ENCODE results near the gene MEMO1. TPM values are rescaled to one million over a fixed set of nuclear protein-coding genes. Genes with fewer than 3 reads are reported as not detected.
"Not testable (repeated sequence)": the region's sequence is repeated elsewhere in the genome, so short reads cannot be mapped to it uniquely, and the experiment has no call there.

Gene MEMO1
- total RNA-seq, 1 donor from 2014 or later = 48.8 TPM

- H3K4me3 Mint-ChIP-seq (ENCODE audit: unreplicated experiment) = no peak overlapping the region
- H3K4me1 Mint-ChIP-seq (ENCODE audit: low read depth, unreplicated experiment) = no peaks in the 10 kb centered on the region
These were observed 108.9 kb downstream of the MEMO1 start for GRCh38 chr2:31901900-31902299.

GRCh38 chr2:31900156-31900555 lies 110.7 kb downstream of the MEMO1 start:
- not testable (repeated sequence) for H3K27me3 Mint-ChIP-seq (ENCODE audit: unreplicated experiment); H3K27ac Mint-ChIP-seq (ENCODE audit: unreplicated experiment); DNase-seq; H3K4me1 Mint-ChIP-seq (ENCODE audit: low read depth, unreplicated experiment); H3K4me3 Mint-ChIP-seq (ENCODE audit: unreplicated experiment); H3K9me3 Mint-ChIP-seq (ENCODE audit: unreplicated experiment)
- H3K36me3 Mint-ChIP-seq (ENCODE audit: unreplicated experiment) = peaks cover 20% of the 10 kb centered on the region

More at GRCh38 chr2:31901900-31902299, 108.9 kb downstream of the MEMO1 start:
- Mint-ChIP-seq H3K27me3 (ENCODE audit: unreplicated experiment) (no peaks in the 10 kb centered on the region), H3K36me3 (ENCODE audit: unreplicated experiment) (peaks cover 20% of the 10 kb centered on the region), H3K9me3 (ENCODE audit: unreplicated experiment) (peaks cover 9% of the 10 kb centered on the region), H3K27ac (ENCODE audit: unreplicated experiment) (no peak overlapping the region)
- no peak for TF ChIP-seq CTCF (IDR thresholded peaks at IDR 0.05; ENCODE audit: partially characterized antibody, unreplicated experiment)
- no peak for DNase-seq

GRCh38 chr2:31898346-31898745 lies 112.5 kb downstream of the MEMO1 start:
- H3K9me3 Mint-ChIP-seq (ENCODE audit: unreplicated experiment); DNase-seq; H3K27ac Mint-ChIP-seq (ENCODE audit: unreplicated experiment); H3K4me3 Mint-ChIP-seq (ENCODE audit: unreplicated experiment); H3K27me3 Mint-ChIP-seq (ENCODE audit: unreplicated experiment); H3K4me1 Mint-ChIP-seq (ENCODE audit: low read depth, unreplicated experiment): not testable (repeated sequence)
- peaks cover 20% of the 10 kb centered on the region for H3K36me3 Mint-ChIP-seq (ENCODE audit: unreplicated experiment)

- not testable (repeated sequence) for DNase-seq; H3K27ac Mint-ChIP-seq (ENCODE audit: unreplicated experiment); H3K9me3 Mint-ChIP-seq (ENCODE audit: unreplicated experiment); H3K4me1 Mint-ChIP-seq (ENCODE audit: low read depth, unreplicated experiment); H3K4me3 Mint-ChIP-seq (ENCODE audit: unreplicated experiment); H3K27me3 Mint-ChIP-seq (ENCODE audit: unreplicated experiment)
- peaks cover 20% of the 10 kb centered on the region for H3K36me3 Mint-ChIP-seq (ENCODE audit: unreplicated experiment)
These were observed 113.5 kb downstream of the MEMO1 start for GRCh38 chr2:31897340-31897739.

- Mint-ChIP-seq H3K9me3 (ENCODE audit: unreplicated experiment) (peaks cover 9% of the 10 kb centered on the region), H3K36me3 (ENCODE audit: unreplicated experiment) (peaks cover 20% of the 10 kb centered on the region), H3K4me1 (ENCODE audit: low read depth, unreplicated experiment) (no peaks in the 10 kb centered on the region), H3K27me3 (ENCODE audit: unreplicated experiment) (no peaks in the 10 kb centered on the region), H3K4me3 (ENCODE audit: unreplicated experiment) (no peak overlapping the region), H3K27ac (ENCODE audit: unreplicated experiment) (no peak overlapping the region)
- no peak for DNase-seq
- no peak for TF ChIP-seq CTCF (IDR thresholded peaks at IDR 0.05; ENCODE audit: partially characterized antibody, unreplicated experiment)
These were observed 114.5 kb downstream of the MEMO1 start for GRCh38 chr2:31896293-31896692.

- Mint-ChIP-seq H3K27ac (ENCODE audit: unreplicated experiment) (no peak overlapping the region), H3K36me3 (ENCODE audit: unreplicated experiment) (peaks cover 16% of the 10 kb centered on the region), H3K4me1 (ENCODE audit: low read depth, unreplicated experiment) (no peaks in the 10 kb centered on the region), H3K27me3 (ENCODE audit: unreplicated experiment) (no peaks in the 10 kb centered on the region), H3K9me3 (ENCODE audit: unreplicated experiment) (peaks cover 9% of the 10 kb centered on the region), H3K4me3 (ENCODE audit: unreplicated experiment) (no peak overlapping the region)
- no peak for TF ChIP-seq CTCF (IDR thresholded peaks at IDR 0.05; ENCODE audit: partially characterized antibody, unreplicated experiment)
- no peak for DNase-seq
These were observed 116.2 kb downstream of the MEMO1 start for GRCh38 chr2:31894656-31895055.

- Mint-ChIP-seq H3K36me3 (ENCODE audit: unreplicated experiment) (peaks cover 7% of the 10 kb centered on the region), H3K4me1 (ENCODE audit: low read depth, unreplicated experiment) (no peaks in the 10 kb centered on the region), H3K4me3 (ENCODE audit: unreplicated experiment) (no peak overlapping the region), H3K27ac (ENCODE audit: unreplicated experiment) (no peak overlapping the region), H3K9me3 (ENCODE audit: unreplicated experiment) (peaks cover 5% of the 10 kb centered on the region), H3K27me3 (ENCODE audit: unreplicated experiment) (no peaks in the 10 kb centered on the region)
- TF ChIP-seq CTCF (IDR thresholded peaks at IDR 0.05; ENCODE audit: partially characterized antibody, unreplicated experiment) = no peak
- DNase-seq = no peak
These were observed 117.7 kb downstream of the MEMO1 start for GRCh38 chr2:31893094-31893493.
